DMS53 treated with DMSO at 0.1 percent for 48 hours (cell line): ENCODE results near the gene NPPB.

ENCODE experiments used
- DNase-seq: peaks from one replicate; lab custom pipeline; 2025; ENCODE audit not compliant: unreplicated experiment; lab: John Stamatoyannopoulos, UW

NPPB gene

GRCh38 chr1:11881749-11882441, 23.1 kb upstream of the NPPB start:
- no peak for DNase-seq

DNA sequence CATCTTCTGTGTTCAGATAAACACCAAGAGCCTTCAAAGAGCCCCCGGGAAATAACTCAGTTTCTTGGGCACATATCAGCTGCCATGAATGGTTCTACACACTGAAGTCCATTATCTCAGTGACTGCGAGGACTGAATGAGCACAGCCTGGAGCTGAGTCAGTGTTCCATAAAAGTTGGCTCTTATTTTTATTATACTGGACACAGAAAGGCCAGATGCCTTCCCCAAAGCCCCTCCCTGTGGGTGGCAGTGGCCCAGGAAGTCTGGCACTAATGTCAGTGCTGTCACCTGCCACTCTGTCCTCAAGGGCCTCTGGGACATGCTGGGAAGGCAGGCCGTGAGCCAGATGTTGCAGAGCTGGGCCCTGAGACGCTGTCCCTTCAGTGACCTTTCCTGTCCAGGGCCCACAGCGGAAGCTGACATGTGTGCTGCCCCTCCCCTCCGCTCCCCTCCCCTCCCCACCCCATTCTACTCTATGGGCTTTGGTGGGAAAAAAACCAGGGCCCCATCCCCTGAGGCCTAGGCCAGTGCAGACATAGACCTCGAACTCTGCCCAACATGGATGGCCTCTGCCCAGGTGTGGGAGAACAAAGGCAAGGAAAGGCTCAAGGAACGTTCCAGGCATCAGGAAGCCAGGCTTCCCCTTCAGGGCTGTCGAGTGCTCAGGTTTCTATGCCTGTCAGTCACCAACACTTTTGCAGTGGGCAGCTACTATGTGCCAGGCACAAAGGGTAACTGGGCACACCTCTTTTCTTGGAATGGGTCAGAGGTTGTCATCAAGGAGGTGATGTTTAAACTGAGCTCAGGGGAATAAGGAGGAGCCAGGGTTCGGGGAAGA, 22.4 kb upstream of the NPPB start:
- no peak for DNase-seq

DNA sequence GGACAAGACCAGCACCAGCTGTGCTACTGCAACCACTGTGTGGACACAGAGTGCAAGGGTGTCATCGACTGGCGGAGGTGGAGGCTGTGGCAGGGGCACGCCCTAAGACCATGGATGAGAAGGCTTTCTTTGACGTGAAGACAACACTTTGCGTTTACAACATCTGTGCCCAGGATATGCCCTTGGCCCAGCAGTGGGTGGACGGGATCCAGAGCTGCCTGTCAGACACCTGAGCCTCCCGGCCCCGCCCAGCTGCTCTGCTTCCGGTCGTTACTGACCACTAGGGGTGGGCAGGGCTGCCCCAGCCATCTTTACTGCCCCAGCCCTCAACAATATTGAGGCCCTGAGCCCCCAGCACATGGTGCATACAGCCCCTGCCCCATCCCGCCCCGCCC, 21.4 kb upstream of the NPPB start:
- no peak for DNase-seq

DNA sequence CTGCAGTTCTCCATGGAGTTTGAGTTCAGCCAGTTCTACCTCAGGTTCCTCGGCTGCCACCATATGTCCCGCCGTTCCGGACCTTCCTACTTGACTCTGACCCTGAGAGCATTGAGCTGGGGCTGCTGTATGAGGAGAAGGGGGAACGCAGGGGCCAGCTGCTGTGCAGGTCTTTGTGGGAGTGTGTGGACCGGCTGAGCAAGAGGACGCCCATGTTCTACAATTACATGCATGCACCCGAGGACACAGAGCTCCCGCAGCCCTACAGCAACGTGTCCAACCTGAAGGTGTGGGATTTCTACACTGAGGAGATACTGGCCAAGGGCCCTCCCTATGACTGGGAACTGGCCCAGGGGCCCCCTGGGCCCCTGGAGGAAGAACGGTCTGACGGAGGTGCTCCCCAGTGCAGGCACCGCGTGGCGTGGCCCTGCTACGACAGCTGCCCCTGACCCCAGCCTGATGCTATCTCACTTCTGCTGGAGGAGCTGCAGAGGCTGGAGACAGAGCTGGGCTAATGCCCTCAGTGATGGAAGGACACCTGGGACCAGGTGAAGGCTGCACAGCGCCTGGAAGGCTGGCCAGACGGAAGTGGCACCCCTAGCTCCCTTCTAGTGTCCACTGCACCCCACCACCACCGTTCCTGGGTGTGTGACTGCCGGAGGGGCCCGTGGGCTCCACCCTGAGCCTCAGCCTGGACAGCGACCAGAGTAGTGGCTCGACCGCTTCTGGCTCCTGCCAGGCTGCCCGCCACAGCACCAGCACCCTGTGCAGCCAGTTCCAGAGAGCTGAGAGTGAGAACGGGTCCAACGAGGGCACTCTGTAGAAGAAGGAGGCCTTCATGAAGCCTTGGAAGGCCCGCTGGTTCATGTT, 20.8 kb upstream of the NPPB start:
- DNase-seq, result no peak

DNA sequence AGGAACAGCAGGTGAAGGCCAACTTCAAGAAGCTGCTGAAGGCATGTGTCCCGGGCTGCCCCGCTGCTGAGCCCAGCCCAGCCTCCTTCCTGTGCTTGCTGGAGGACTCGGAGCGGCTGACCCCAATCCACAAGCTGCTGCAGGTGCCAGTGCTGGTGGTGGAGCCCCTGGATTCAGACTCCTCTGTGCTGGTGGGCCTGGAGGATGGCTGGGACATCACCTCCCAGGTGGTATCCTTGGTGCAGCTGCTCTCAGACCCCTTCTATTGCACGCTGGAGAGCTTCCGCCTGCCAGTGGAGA, 20.1 kb upstream of the NPPB start:
- DNase-seq, result no peak

DNA sequence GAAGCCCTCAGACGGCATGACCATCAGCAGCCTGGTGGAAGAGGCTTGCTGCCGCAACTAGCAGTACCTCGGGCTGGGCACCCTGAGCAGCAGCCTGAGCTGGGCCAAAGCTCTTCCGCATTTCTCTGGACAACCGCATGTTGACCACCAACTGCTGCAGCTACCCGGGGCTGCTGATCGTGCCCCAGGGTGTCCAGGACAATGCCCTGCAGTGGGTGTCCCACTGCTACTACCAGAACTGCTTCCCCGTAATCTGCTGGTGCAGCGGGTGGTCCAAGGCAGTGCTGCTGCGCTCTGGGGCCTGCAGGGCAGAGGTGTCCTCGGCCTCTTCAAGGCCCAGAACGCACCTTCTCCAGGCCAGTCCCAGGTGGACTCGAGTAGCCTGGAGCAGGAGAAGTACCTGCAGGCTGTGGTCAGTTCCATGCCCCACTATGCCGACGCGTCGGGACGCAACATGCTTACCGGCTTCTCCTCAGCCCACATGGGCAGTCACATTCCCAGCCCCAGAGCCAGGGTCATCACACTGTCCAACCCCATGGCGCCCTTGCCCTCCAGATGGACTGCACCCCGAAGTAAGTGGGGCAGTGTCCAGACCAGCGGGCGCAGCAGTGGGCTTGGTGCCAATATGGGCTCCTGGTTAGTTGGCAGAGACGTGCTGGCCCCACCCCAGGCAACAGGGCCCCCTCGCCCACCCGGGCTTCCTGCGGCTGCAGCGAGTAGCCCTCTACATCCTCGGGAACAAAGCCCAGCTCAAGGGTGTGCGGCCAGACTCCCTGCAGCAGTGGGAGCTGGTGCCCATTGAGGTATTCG, 19.5 kb upstream of the NPPB start:
- DNase-seq, result no peak

DNA sequence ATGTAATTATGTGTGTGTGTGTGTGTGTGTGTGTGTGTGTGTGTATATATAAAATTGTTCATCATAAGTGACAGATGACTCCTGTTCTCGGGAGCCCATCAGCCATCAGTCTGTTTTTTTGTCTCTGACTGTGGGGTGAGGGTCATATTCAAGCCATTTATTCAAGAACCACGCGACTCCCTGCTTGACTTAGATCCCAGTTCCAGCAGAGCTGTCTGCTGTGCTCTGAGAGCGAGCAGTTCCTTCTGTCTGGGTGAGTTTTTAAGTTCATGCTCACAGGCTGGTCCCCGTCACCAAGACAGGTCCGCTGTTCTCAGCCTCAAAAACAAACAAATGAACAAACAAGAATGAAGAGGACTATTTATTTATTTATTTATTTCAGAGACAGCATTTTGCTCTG, 18.3 kb upstream of the NPPB start:
- no peak for DNase-seq

GRCh38 chr1:11875094-11875493, 16.3 kb upstream of the NPPB start:
- DNase-seq, result no peak

DNA sequence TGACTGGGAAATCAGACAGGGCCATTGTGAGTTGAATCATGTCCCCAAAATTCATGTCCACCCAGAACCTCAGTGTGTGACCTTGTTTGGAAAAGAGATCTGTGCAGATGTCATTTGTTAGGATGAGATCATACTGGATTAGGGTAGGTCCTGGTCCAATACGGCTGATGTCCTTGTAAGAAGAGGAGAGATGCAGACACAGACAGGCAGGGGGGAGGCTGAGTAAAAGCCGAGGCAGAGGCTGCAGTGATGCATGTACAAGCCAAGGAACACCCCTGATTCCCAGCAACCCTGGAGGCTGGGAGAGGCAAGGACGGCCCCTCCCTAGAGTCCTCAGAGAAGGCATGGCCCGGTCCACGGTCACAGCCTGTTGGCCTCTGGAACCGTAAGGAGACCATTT, 15.9 kb upstream of the NPPB start:
- no peak for DNase-seq

DNA sequence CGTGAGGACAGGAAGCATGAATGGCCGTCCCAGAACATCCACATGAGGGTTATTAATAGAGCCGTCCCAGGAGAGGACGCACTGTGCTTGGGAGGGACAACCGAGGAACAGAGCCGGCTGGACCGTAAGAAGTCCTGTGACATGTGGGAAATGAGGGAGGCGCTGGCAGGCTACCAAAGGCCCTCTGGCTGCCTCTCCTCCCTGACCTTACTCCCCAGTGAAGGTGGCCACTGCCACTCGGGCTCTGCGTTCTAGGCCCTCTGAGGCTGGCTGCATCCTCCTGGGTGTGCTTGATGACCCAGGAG, 15.5 kb upstream of the NPPB start:
- DNase-seq, result no peak

- no peak for DNase-seq
Observed at GRCh38 chr1:11873395-11874257, 14.9 kb upstream of the NPPB start.

DNA sequence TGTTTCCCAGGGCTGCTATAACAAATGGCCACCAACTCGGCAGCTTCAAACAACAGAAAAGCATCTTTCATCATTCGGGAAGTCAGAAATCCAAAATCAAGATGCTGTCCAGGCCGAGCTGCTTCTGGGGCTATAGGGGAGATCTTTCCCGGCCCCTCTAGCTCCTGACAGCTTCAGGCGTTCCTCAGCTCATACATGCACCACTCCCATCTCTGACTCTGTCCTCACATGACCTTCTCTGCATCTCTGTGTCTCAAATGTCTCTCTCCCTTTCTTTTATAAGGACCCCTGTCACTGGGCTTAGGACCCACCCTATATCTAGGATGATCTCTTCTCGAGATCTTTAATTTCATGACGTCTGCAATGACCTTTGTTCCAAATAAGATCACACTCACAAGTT, 13.8 kb upstream of the NPPB start:
- no peak for DNase-seq

DNA sequence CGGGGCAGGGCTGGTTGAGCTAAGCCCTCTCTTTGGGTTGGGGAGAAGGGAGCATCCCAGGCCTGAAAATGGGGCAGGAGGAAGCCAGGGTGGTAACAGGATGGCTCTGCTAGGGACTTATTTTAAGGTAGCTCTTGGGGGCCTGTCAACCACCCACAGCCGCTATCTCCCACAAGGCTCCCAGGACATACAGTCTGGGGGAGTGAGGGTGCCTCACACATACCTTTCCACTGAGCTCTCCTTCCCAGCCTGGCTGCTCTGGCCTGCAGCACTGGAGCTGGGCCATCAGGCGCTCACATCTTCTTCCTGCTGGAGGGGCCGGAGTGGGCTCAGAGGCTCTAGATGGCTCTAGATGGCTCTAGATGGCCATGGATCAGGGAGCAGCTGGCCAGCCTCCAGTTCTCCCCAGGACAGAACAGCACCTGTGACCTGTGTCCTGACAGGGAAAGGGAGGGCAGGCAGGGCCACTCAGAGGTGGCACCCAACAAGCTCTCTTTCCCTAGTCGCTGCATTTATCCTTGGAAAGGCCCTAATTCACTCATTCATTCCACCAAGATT, 11.0 kb upstream of the NPPB start:
- DNase-seq, result no peak

GRCh38 chr1:11869104-11869503, 10.4 kb upstream of the NPPB start:
- DNase-seq, result no peak

DNA sequence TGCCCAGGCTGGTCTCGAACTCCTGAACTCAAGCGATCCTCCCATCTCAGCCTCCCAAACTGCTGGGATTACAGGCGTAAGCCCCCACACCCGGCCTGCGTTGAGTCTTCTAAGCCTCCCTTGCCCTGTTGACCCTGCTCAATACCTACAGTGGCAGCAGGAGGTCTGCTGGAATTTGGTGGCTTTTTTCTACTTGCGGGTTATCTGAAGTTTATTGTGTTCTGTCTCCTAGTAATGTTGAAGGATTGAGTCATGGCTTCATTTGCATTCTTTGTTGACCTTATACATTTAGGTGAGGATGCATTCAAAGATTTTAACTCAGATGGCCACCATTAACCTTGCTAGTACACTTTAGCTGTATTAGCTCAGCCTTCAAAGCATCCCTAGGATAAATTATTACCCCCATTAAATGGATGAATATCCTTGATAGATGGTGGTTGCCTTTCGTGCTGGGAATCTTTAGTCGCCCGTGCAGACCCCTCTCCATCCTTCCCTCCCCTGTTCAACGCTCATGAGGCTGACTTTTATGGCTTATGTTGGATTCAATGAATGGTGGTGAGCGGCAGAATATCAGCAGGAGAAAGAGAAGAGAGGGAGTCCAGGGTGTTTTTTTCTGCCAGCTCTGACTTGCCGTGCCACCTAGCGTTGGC, 9.7 kb upstream of the NPPB start:
- no peak for DNase-seq

GRCh38 chr1:11862890-11863289, 4.1 kb upstream of the NPPB start:
- DNase-seq, result peak; percentile 46

DNA sequence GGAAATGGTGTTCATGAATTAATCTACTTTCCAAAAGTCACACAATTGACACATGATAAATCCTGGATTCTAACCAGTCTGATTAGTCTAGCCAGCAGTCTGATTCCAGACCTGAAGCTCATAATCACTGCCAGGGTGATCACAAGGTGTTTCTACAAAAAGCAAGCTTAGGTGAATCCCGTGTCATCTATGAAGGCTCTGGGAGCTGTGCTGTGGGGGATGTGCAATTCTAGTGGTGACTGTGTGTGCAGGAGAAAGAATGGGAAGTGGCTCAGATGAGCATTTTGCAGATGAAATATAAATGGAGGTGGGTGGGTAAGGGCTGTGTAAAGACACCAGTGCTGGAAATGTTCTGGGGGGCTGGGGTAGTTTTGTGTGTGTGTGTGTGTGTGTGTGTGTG, 1.8 kb upstream of the NPPB start:
- no peak for DNase-seq

- DNase-seq, result no peak
Observed at GRCh38 chr1:11860083-11860482, 1.3 kb upstream of the NPPB start.
